Neural cell (in vitro differentiated cells): Measurements from ENCODE around the gene GPR89A. TPM values are rescaled to one million over a fixed set of nuclear protein-coding genes. Genes with fewer than 3 reads are reported as not detected.

Experiments used
- H2AFZ ChIP-seq: fragments of 200-600, 300-800 bp; sonication (generic), shearing (Covaris generic); 2 replicates; pipeline ENCODE4 v1.6.0; 2014; ENCODE audit warnings: low read depth, mild to moderate bottlenecking, antibody characterized with exemption, low read length, moderate library complexity
- H3F3A ChIP-seq: fragments of 200-600 bp; shearing (Covaris generic); 2 replicates; pipeline ENCODE4 v1.6.1; 2016; ENCODE audit warnings: mild to moderate bottlenecking, moderate library complexity, mixed read lengths, antibody characterized with exemption, low read length; ENCODE audit not compliant: insufficient read depth, poor library complexity, severe bottlenecking
- H3K27ac ChIP-seq: fragments of 200-600, 300-800 bp; sonication (generic), shearing (Covaris generic); 2 replicates; pipeline ENCODE4 v1.5.1; 2014; ENCODE audit warnings: mild to moderate bottlenecking, low read length, moderate library complexity
- H3K27me3 ChIP-seq: fragments of 300-800, 200-600 bp; sonication (generic), shearing (Covaris generic); 2 replicates; pipeline ENCODE4 v1.6.0; 2014; ENCODE audit warnings: mild to moderate bottlenecking, low read depth, low read length, moderate library complexity; ENCODE audit not compliant: insufficient read depth
- H3K36me3 ChIP-seq: fragments of 300-800, 200-600 bp; sonication (generic), shearing (Covaris generic); 2 replicates; pipeline ENCODE4 v1.5.1; 2014; ENCODE audit warnings: mild to moderate bottlenecking, antibody characterized with exemption, low read length, moderate library complexity; ENCODE audit not compliant: insufficient read depth
- H3K4me2 ChIP-seq: fragments of 300-800, 200-600 bp; sonication (generic), shearing (Covaris generic); 2 replicates; pipeline ENCODE4 v1.6.0; 2014; ENCODE audit warnings: mild to moderate bottlenecking, low read length
- H3K4me3 ChIP-seq: fragments of 300-800, 200-600 bp; sonication (generic), shearing (Covaris generic); 2 replicates; pipeline ENCODE4 v1.5.1; 2014; ENCODE audit warnings: mild to moderate bottlenecking, low read length, moderate library complexity
- H3K79me2 ChIP-seq: fragments of 200-600 bp; shearing (Covaris generic); replicated peaks from 2 replicates; pipeline ENCODE4 v1.6.0; 2014; ENCODE audit warnings: mild to moderate bottlenecking, low read length, moderate library complexity; ENCODE audit not compliant: insufficient read depth
- H3K9ac ChIP-seq: fragments of 300-800, 200-600 bp; sonication (generic), shearing (Covaris generic); 2 replicates; pipeline ENCODE4 v1.6.1; 2016; ENCODE audit warnings: mild to moderate bottlenecking, low read length, mixed read lengths
- H3K9me2 ChIP-seq: fragments of 200-600 bp; shearing (Covaris generic); 2 replicates; pipeline ENCODE4 v1.6.1; 2016; ENCODE audit warnings: mild to moderate bottlenecking, low read length, mixed read lengths; ENCODE audit not compliant: insufficient read depth
- H3K9me3 ChIP-seq: fragments of 200-600, 300-800 bp; sonication (generic), shearing (Covaris generic); 2 replicates; pipeline ENCODE4 v1.6.1; 2016; ENCODE audit warnings: mild to moderate bottlenecking, mixed run types, low read length, moderate library complexity, mixed read lengths
- H4K20me1 ChIP-seq: fragments of 200-600 bp; shearing (Covaris generic); 2 replicates; pipeline ENCODE4 v1.6.1; 2016; ENCODE audit warnings: mild to moderate bottlenecking, mixed run types; ENCODE audit not compliant: insufficient read depth
- EP300 ChIP-seq: fragments of 450-650 bp; conservative IDR thresholded peaks from 2 replicates; pipeline ENCODE4 v1.6.1; 2014; ENCODE audit warnings: antibody characterized with exemption, mild to moderate bottlenecking, moderate library complexity; ENCODE audit not compliant: poor library complexity, severe bottlenecking
- EZH2 ChIP-seq: fragments of 200-600, 300-800 bp; shearing (Covaris generic), sonication (generic); IDR thresholded peaks from 2 replicates; pipeline ENCODE4 v1.6.1; 2014; ENCODE audit warnings: antibody characterized with exemption, low read length, borderline replicate concordance, mild to moderate bottlenecking; ENCODE audit not compliant: insufficient read depth, poor library complexity, severe bottlenecking
- MXI1 ChIP-seq: fragments of 450-650 bp; conservative IDR thresholded peaks from 2 replicates; pipeline ENCODE4 v1.6.1; 2014; ENCODE audit warnings: antibody characterized with exemption, mild to moderate bottlenecking; ENCODE audit not compliant: poor library complexity, severe bottlenecking
- POLR2AphosphoS5 ChIP-seq: IDR thresholded peaks from 2 replicates; pipeline ENCODE4 v1.6.1; 2012
- RAD21 ChIP-seq: fragments of 450-650 bp; conservative IDR thresholded peaks from 2 replicates; pipeline ENCODE4 v1.6.1; 2014; ENCODE audit warnings: antibody characterized with exemption, mild to moderate bottlenecking, moderate library complexity
- REST ChIP-seq: IDR thresholded peaks from 2 replicates; pipeline ENCODE4 v1.6.1; 2012; ENCODE audit warnings: borderline replicate concordance
- SMC3 ChIP-seq: fragments of 450-650 bp; conservative IDR thresholded peaks from 2 replicates; pipeline ENCODE4 v1.6.1; 2014; ENCODE audit warnings: antibody characterized with exemption, mild to moderate bottlenecking, moderate library complexity; ENCODE audit not compliant: poor library complexity
- TAF1 ChIP-seq: IDR thresholded peaks from 2 replicates; pipeline ENCODE4 v1.6.1; 2012; ENCODE audit warnings: low read depth
- polyA plus RNA-seq: library from polyadenylated mRNA; depleted of rRNA; stranded (reverse); fragments of >200 nt; gene quantifications from 2 replicates; pipeline ENCODE4 v1.2.3, GENCODE V29; 2014
- TF ChIP-seq, protein P1 (sequence below): fragments of 450-650 bp; IDR thresholded peaks from 2 replicates; pipeline ENCODE4 v1.5.1; 2014; ENCODE audit warnings: antibody characterized with exemption, mild to moderate bottlenecking, moderate library complexity; ENCODE audit not compliant: poor library complexity, severe bottlenecking

GPR89A gene
- polyA plus RNA-seq, 1 donor from 2014 or later, result 38.4 TPM

GRCh38 chr1:145701306-145701862, 93.6 kb downstream of the GPR89A start:
- H3K9me2 ChIP-seq, result no peaks in the 10 kb centered on the region
- H3K4me3 ChIP-seq, result no peak overlapping the region
- H3K9me3 ChIP-seq, result no peaks in the 10 kb centered on the region
- H3K36me3 ChIP-seq, result no peaks in the 10 kb centered on the region
- no peaks in the 10 kb centered on the region for H3K27me3 ChIP-seq
- H3K4me2 ChIP-seq, result no peak overlapping the region
- H2AFZ ChIP-seq, result no peak overlapping the region
- H3F3A ChIP-seq, result no peaks in the 10 kb centered on the region
- H3K27ac ChIP-seq, result no peak overlapping the region
- TF ChIP-seq MXI1 (no peak), EZH2 (no peak), RAD21 (no peak), TAF1 (no peak), SMC3 (no peak), REST (no peak), POLR2AphosphoS5 (no peak), EP300 (no peak)
- TF ChIP-seq, protein P1, sequence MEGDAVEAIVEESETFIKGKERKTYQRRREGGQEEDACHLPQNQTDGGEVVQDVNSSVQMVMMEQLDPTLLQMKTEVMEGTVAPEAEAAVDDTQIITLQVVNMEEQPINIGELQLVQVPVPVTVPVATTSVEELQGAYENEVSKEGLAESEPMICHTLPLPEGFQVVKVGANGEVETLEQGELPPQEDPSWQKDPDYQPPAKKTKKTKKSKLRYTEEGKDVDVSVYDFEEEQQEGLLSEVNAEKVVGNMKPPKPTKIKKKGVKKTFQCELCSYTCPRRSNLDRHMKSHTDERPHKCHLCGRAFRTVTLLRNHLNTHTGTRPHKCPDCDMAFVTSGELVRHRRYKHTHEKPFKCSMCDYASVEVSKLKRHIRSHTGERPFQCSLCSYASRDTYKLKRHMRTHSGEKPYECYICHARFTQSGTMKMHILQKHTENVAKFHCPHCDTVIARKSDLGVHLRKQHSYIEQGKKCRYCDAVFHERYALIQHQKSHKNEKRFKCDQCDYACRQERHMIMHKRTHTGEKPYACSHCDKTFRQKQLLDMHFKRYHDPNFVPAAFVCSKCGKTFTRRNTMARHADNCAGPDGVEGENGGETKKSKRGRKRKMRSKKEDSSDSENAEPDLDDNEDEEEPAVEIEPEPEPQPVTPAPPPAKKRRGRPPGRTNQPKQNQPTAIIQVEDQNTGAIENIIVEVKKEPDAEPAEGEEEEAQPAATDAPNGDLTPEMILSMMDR, result no peak
- H4K20me1 ChIP-seq, result no peaks in the 10 kb centered on the region
- no peaks in the 10 kb centered on the region for H3K79me2 ChIP-seq
- H3K9ac ChIP-seq, result no peak overlapping the region

DNA sequence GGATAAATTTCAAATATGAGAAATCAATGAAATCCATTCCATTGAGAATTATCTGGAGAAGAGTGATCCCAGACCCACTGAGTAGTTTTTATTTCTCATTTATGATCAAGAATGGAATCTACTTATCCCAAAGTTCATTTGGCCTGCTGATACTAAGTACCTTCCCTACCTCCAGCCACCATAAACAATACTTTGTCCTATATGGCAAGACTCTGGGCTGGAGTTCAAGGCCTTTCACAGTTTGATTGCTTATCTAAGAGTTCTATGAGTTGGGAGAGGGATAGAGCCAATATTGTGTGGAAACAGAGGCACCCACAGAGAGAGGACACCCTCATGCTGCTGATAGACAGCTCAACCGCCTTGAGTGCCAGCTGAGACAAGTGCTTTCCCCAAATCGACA, 94.3 kb downstream of the GPR89A start:
- no peaks in the 10 kb centered on the region for H3K79me2 ChIP-seq
- no peak for TF ChIP-seq SMC3
- TF ChIP-seq MXI1, result no peak
- no peak for TF ChIP-seq EZH2
- TF ChIP-seq TAF1, result no peak
- TF ChIP-seq, protein P1, result no peak
- TF ChIP-seq EP300, result no peak
- no peak for TF ChIP-seq POLR2AphosphoS5
- TF ChIP-seq REST, result no peak
- no peak for TF ChIP-seq RAD21
- no peaks in the 10 kb centered on the region for H4K20me1 ChIP-seq
- no peaks in the 10 kb centered on the region for H3K9me2 ChIP-seq
- H2AFZ ChIP-seq, result no peak overlapping the region
- H3K4me2 ChIP-seq, result no peak overlapping the region
- H3K27me3 ChIP-seq, result no peaks in the 10 kb centered on the region
- no peaks in the 10 kb centered on the region for H3F3A ChIP-seq
- no peaks in the 10 kb centered on the region for H3K9me3 ChIP-seq
- no peak overlapping the region for H3K4me3 ChIP-seq
- no peaks in the 10 kb centered on the region for H3K36me3 ChIP-seq
- H3K27ac ChIP-seq, result no peak overlapping the region
- H3K9ac ChIP-seq, result no peak overlapping the region
